ENCODE measurements around the gene MYO5A.

MYO5A gene

DNA sequence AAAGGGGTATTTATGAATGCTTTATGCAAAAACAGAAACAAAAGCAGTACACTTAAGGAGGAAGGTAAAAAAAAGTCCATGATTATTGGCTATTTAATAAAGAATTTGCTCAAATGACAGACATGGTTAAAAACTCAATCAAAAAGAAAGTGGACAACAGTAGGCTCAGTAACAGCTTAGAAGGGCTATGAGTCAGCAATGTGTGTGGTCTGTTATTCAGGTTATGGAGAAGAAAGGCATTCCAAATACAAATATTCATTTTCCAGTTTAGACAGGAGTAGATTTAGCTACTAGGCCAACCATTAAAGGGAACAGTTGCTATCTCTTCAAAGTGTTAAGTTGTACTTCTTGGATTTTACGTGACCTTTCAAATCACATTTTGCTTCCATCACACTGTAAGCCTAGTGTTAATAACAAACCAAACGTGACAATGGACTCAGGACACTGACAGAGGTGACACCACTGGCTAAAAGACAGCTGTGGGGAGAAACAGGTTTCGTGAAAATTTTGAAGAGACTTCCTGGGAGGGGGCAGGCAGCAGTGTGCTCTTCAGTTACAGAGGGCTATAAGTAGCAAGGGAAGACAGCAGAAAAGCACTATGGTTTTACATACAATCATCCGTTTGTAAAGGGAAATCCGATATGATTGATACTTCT, 191.4 kb downstream of the MYO5A start:
- TF ChIP-seq, protein P1, sequence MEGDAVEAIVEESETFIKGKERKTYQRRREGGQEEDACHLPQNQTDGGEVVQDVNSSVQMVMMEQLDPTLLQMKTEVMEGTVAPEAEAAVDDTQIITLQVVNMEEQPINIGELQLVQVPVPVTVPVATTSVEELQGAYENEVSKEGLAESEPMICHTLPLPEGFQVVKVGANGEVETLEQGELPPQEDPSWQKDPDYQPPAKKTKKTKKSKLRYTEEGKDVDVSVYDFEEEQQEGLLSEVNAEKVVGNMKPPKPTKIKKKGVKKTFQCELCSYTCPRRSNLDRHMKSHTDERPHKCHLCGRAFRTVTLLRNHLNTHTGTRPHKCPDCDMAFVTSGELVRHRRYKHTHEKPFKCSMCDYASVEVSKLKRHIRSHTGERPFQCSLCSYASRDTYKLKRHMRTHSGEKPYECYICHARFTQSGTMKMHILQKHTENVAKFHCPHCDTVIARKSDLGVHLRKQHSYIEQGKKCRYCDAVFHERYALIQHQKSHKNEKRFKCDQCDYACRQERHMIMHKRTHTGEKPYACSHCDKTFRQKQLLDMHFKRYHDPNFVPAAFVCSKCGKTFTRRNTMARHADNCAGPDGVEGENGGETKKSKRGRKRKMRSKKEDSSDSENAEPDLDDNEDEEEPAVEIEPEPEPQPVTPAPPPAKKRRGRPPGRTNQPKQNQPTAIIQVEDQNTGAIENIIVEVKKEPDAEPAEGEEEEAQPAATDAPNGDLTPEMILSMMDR (conservative IDR thresholded peaks at IDR 0.05) = no peak
- TF ChIP-seq ZFX (IDR thresholded peaks at IDR 0.05) = no peak
- H3K27ac ChIP-seq = no peak overlapping the region

DNA sequence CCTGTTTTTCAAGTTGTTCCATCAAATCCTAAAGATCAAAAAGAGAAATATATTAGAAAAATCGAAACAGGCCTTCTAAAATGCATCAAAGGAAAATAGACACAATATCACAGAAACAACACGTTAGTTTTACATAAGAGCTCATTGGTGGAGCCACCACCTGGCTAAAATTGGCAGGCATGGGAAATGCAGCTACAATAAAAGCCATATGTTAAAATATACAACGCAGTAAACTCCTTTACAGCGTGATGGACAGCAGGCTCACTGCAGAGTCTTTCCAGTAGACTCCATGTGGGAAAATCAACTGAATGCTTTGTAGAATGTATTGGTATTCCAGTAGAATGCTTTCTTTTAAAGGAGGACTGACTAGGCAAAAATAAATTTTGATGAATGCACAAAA, 192.2 kb downstream of the MYO5A start:
- no peak overlapping the region for H3K27ac ChIP-seq
- TF ChIP-seq, protein P1 (conservative IDR thresholded peaks at IDR 0.05) = peak; percentile 71
- no peak for TF ChIP-seq ZFX (IDR thresholded peaks at IDR 0.05)

DNA sequence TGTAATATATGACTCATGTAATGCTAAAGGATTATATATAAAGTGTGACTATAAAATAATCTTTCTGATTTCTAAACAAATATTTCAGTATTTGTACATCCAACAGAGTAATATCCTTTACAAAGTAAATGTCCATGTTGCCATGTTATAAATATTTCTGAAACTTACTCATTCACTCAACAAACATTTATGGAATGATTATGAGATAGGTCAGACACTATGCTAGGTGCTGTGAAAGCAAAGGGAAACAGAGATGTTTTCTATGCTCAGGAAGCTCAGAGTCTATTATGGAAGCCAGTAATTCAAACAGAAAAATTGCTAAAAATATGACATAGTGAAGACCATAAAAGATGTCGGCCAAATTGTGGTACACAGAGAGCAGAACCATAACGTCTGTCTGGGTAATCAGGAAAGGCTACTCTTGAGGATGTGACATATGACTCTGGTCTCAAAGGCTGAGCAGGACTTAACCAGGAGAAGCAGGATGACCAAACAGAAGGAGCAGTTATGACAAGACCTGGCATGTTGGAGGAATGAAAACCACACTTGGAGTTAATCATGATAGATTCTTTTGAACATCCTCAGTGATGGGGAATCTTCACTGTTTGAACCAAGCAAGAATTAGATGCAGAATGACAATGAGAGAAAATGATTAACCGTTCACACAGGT, 194.1 kb downstream of the MYO5A start:
- no peak overlapping the region for H3K27ac ChIP-seq
- TF ChIP-seq, protein P1 (conservative IDR thresholded peaks at IDR 0.05) = no peak
- TF ChIP-seq ZFX (IDR thresholded peaks at IDR 0.05) = no peak

DNA sequence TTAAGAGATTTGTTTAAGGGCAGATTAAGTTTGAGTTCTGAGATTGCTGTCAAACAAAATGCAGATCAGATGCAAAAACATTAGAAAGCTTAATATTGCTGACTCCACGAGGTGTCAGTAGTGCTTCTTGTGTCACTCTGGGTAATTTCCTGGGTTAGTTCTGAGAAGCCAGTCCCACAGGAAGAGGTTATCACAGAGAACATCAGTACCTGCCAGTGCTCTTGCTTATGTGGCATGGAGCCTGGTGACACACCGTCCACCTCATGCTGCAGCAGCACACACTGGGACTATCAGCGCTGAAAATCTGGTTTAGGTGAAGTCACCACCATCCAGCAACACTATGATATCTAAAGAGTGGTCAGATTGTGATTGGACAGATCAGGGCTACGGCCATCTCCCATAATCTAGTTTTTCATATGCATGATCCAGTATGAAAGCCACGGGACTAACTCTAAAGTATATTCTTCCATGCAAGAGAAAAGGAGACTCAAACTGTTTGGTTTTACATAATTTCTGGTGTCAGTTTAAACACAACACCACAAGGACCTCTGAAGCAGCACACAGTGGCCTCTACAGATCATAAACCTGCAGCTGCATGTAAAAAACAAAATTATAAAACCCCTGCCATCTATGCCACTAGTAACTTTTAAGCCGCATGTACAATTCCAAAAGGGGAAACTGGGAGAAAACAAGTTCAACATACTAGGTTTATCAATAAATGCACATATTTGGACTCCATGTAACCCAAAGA, 197.0 kb downstream of the MYO5A start:
- TF ChIP-seq, protein P1 (conservative IDR thresholded peaks at IDR 0.05) = peak; percentile 87
- TF ChIP-seq ZFX (IDR thresholded peaks at IDR 0.05) = no peak

DNA sequence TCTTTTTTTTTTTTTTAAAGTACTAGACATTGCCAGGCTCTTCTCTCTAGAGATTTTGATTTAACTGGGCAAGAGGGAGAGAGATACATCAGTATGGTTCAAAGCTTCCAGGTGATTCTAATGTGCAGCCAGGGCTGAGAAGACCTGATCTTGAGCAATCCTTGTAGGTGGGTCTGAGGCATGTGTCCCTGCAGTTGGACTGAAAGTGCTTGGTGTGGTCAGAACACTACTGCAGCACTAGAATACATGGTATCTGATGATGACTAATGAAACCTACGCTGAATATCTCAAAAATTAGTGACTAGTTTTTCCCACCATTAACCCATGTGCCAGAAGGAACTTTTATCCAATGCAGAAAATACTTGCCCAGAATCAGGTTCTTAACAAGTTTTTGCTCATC, 198.7 kb downstream of the MYO5A start:
- no peak overlapping the region for H3K27ac ChIP-seq
- TF ChIP-seq, protein P1 (conservative IDR thresholded peaks at IDR 0.05) = no peak
- no peak for TF ChIP-seq ZFX (IDR thresholded peaks at IDR 0.05)

More for the DNA sequence above, 197.0 kb downstream of the MYO5A start:
- no peak overlapping the region for H3K27ac ChIP-seq

DNA sequence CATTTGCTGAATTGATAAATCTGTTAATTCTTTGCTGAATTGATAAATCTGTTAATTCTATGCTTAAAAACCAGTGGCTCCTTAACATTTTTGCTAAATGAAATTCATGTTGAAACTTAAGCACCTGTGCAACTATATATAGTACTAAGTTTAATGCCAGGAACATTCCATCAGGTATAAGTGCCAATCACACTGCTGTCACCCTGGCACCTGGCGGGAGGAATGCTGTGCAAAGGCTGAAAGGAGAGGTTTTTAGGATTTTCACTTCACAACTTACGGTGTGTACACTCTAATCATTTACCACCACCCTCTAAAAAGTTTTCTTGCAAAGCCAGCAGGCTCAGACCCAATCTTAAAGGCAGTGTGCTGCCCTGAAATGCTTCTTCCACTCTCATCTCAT, 199.5 kb downstream of the MYO5A start:
- TF ChIP-seq, protein P1 (conservative IDR thresholded peaks at IDR 0.05) = no peak
- TF ChIP-seq ZFX (IDR thresholded peaks at IDR 0.05) = no peak
- no peak overlapping the region for H3K27ac ChIP-seq

DNA sequence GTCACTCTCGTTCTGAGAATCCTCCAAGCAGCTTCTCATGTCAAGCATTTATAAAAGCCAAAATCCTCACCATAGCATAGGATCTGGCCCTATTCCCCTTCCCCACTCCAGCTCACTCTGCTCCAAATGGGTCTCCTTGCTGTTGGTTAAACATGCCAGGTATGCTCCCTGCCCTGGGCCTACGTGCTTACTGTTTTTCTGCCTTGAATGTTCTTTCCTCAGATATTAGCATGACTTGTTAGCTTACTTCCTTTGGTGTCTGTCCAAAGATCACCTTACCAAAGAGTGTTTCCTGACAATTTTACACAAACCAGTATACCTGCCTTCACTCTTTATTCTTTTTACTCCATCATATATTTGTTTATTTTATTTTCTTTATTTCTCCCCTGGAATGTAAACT, 200.0 kb downstream of the MYO5A start:
- TF ChIP-seq, protein P1 (conservative IDR thresholded peaks at IDR 0.05) = no peak
- TF ChIP-seq ZFX (IDR thresholded peaks at IDR 0.05) = no peak

More for the DNA sequence above, 200.0 kb downstream of the MYO5A start:
- no peak overlapping the region for H3K27ac ChIP-seq

All from C4-2B (cell line).